GM15510 (cell line): ENCODE results near the gene SEMA4C.

Experiments used
- POLR2A ChIP-seq: IDR thresholded peaks from 3 replicates; pipeline ENCODE4 v1.6.1; 2011; ENCODE audit warnings: borderline replicate concordance; ENCODE audit not compliant: insufficient read length; ENCODE audit errors: extremely low read depth

Gene SEMA4C

DNA sequence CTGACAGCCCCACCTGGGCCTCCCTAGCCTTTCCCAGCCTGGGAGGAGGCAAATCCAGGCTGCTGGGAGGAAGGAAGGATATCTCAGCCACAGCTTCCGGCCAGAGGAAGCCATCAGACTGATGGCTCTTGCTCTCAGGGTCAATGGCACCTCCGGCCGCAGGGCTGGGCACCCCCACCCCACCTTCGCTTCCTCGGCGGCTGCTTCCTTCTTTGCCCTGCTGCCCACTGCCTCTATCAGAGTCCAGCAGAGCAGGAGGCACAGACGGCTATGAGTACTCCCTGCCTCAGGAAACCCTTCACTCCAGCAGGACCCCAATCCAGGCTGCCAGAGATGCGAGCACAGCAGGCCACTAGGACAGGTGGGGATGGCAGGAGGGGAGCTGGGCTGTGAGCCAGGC, 3.3 kb downstream of the SEMA4C start:
- TF ChIP-seq POLR2A, result no peak

DNA sequence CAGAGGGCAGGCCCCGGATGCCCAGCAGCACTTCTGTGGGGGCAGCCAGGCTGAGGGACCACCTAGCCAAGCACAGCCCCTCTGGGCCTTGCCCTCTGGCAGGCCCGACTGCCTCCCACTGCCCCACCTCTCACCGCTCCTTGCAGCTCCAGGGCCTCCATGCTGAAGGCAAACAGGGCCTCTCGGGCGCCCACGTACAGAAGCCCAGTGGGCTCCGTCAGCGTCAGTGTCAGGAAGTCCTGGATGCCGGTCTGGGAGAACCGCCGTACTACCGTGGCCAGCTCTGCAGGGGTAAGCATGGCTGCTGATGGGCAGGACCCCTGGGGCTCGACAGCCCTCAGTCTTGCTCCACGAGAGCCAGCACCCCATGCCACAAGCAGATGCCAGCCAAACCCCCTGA, 3.7 kb downstream of the SEMA4C start:
- no peak for TF ChIP-seq POLR2A

DNA sequence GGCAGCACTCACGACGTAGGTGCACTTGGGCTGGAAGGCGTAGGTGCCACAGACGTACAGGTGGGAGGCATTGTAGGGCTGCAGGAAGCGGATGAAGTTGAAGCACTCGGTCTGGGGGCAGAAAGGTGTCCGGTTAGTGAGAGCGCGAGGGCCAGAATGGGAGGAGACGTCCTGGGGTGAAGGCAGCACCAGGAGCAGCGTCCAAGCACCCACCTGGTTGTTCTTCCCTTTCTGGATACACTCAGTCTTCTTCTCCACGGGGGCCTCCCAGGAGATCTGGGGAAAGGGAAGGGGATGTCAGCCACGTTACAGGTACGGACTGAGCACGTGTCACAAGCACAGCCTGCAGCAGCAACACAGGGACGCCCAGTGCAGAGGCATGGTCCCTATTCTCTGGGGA, 4.2 kb downstream of the SEMA4C start:
- TF ChIP-seq POLR2A, result no peak

GRCh38 chr2:96864343-96865091, 5.4 kb downstream of the SEMA4C start:
- no peak for TF ChIP-seq POLR2A

DNA sequence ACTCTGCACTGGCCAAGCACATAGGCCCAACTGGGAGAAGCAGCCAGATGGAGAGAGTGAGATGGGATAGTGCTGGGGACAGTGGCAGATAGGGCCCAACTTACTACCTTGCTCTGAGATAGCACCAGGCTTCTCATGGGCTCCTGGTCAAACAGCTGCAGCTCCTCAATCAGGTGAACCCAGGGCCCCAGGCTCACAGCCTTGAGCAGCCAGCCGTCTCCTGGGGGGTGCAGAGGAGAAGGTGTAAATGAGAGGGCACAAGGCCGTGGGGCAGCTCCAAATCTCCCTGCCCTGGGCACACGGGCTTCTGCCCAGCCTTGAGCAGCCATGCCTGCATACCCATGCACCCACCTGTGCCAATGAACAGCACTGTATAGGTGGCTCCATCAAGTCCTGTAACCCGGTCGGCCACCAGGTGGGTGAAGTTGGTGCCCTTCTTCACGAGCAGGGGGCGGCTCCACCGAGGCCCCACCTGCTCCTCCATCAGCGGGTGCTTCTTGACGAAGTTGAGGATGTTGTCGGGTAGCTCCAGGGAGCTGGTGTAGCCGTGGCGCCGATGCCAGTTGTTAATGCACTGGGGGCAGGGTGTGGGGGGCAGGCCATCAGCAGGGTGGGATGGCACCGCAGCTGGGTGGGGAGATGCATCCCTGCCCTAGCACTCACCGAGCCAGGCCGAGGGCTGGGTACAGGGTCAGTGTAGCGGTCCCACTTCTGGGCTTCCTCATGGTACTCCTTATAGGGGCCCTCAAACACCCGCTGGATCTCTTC, 6.1 kb downstream of the SEMA4C start:
- no peak for TF ChIP-seq POLR2A

DNA sequence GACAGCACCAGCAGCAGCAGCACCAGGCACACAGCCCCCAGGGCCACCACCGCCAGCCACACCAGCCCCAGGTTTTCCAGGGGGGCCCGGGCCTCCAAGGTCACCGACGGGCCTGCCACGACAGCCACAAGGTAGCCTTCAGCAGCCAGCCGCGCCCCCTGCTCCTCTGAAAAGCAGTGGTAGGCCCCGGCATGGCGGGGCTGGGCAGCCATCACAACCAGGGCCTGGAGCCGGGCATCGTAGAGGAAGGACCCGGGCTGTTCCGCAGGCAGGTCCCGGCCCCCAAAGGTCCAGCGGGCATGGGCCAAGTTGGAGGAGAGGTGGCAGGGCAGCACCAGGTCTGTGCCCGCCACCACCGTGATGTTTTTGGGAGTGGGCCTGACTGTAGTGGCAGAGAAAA, 8.8 kb downstream of the SEMA4C start:
- TF ChIP-seq POLR2A, result no peak

GRCh38 chr2:96860065-96861029, 9.5 kb downstream of the SEMA4C start:
- no peak for TF ChIP-seq POLR2A

GRCh38 chr2:96859681-96860064, 10.2 kb downstream of the SEMA4C start:
- no peak for TF ChIP-seq POLR2A

DNA sequence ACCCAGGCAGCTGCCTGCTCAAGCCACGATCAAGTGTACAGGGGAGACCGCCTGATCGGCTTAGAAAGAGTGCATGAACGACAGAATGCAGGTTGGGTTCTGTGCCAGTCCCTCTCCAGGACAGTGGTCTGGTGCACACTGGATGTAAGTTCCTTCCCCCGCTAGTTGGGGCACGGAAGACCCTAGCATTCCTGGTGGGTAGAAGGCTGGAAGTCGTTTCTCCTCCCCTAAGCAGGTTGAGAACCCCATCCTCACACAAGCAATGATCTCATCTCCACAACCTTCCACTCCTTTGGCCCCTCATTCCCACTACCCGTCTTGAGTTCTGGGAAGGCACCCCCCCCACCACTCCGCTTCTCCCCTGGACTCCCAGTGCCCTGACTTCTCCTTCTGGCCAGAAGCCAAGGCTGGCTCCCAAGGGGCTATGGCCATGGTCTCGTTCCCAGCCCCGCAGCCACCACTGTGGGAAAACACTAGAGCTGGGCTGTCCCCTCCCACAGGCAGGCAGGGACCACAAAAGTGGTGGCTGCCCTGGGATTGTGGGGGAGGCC, 10.7 kb downstream of the SEMA4C start:
- no peak for TF ChIP-seq POLR2A

DNA sequence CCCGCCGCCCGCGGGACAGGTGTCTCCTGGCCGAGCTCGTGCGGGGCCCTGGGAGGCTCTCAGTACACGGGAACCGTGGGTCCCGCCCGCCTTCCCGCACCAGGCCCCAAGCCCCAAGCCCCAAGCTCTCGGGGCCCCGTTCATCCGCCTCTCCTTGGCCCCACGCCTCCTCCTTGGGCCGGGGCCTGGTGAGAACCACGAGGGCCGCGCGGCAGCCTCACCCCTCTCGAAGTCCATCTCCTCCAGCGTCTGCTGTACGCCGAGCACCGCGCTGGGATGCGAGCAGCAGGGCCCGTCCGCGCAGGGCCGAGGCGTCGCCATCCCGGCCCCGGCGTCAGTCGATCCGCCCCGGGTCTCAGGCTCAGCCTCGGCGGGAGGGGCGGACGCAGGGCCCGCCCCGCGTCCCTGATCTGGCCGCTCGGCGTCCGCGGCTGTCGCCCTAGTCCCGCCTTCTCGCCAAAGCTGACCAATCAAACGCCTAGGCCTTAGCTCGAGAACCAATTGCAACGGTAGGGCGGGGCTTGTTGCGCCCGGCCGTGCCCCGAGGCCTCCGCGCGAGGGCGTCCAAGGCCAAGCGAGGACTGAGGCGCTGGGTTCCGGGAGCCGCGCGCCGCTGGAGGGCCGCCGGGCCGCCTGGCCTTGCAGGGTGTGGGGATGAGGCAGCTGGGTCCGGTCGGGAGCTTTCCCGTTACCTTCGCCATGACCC, 12.1 kb downstream of the SEMA4C start, which contains the start of gene ANKRD39:
ANKRD39 (minus strand) TSS at position 350 of the 706 bp plus-strand sequence; CDS start at position 321, 29 bp downstream.
- TF ChIP-seq POLR2A, result peak; percentile 93

GRCh38 chr2:96856776-96857666, 12.9 kb downstream of the SEMA4C start:
- no peak for TF ChIP-seq POLR2A

DNA sequence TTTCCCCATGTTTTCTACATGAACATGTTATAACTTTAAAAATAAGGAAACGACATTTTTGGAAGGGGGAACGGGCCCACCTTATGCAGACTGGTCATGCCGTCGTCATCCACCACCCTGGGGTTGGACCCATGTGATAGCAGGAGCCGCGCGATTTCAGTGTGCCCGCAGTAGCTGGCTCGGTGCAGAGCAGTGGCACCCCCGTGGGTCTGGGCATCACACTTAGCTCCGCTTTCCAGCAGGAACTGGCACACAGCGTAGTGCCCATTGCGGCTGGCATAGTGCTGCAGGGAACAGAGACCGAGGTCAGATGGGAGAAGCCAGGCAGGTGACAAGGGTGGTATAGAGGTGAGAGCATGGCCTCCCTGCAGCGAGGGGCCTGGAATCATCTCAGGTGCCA, 16.6 kb downstream of the SEMA4C start:
- no peak for TF ChIP-seq POLR2A

DNA sequence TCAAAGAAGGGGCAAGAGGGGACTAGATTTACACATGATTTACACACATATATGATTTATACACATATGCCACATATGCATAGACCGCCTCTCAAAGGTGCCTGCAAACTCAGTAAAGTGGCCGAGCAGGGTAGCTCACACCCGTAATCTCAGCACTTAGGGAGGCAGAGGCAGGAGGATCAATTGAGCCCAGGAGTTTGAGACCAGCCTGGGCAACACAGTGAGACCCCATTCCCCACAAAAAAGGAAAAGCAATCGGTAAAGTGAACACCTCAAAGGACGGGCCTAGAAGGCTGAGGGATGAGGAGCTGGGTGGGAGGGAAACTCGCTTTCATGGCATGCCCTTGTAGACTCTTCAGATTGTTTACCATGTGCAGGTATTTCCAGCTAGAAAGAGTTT, 17.2 kb downstream of the SEMA4C start:
- TF ChIP-seq POLR2A, result no peak
